Endodermal cell (in vitro differentiated cells): Measurements from ENCODE around the gene ZFP3. TPM values are rescaled to one million over a fixed set of nuclear protein-coding genes. Genes with fewer than 3 reads are reported as not detected.
A peak's percentile ranks its signal among the peaks of the same experiment; 100 is the strongest.
"Not testable (repeated sequence)": the region's sequence is repeated elsewhere in the genome, so short reads cannot be mapped to it uniquely, and the experiment has no call there.

Experiments used
- DNase-seq: peaks from one replicate; pipeline ENCODE4 v3.0.0-alpha.2; 2017
- H3K27ac ChIP-seq: 2 replicates; pipeline ENCODE4 v1.5.1; 2013; ENCODE audit warnings: mild to moderate bottlenecking, low read depth, low read length, moderate library complexity
- H3K27me3 ChIP-seq: 2 replicates; pipeline ENCODE4 v1.6.1; 2013; ENCODE audit warnings: mild to moderate bottlenecking, low read length, moderate library complexity; ENCODE audit not compliant: insufficient read depth, control insufficient read depth, poor library complexity, severe bottlenecking
- H3K36me3 ChIP-seq: 2 replicates; pipeline ENCODE4 v1.7.0; 2013; ENCODE audit warnings: mild to moderate bottlenecking, low read length, moderate library complexity; ENCODE audit not compliant: control insufficient read depth, insufficient read depth
- H3K4me1 ChIP-seq: one replicate; pipeline ENCODE4 v1.7.0; 2013; ENCODE audit warnings: low read length; ENCODE audit not compliant: control insufficient read depth, insufficient read depth
- H3K4me3 ChIP-seq: 2 replicates; pipeline ENCODE4 v1.5.1; 2013; ENCODE audit warnings: mild to moderate bottlenecking, low read length, moderate library complexity
- H3K9ac ChIP-seq: 2 replicates; pipeline ENCODE4 v1.6.1; 2013; ENCODE audit warnings: mild to moderate bottlenecking, low read length, moderate library complexity; ENCODE audit not compliant: poor library complexity, severe bottlenecking; ENCODE audit errors: extremely low read depth
- H3K9me3 ChIP-seq: 2 replicates; pipeline ENCODE4 v1.6.1; 2013; ENCODE audit warnings: mild to moderate bottlenecking, low read length, moderate library complexity; ENCODE audit not compliant: control insufficient read depth
- H3K27ac Mint-ChIP-seq: 2 replicates; pipeline ENCODE4 v1.8.0; 2020; ENCODE audit warnings: mixed read lengths
- H3K27me3 Mint-ChIP-seq: 2 replicates; pipeline ENCODE4 v1.8.0; 2021; ENCODE audit warnings: mild to moderate bottlenecking, mixed read lengths; ENCODE audit not compliant: insufficient read depth
- H3K36me3 Mint-ChIP-seq: 2 replicates; pipeline ENCODE4 v1.8.0; 2020; ENCODE audit warnings: low read depth, mixed read lengths
- H3K4me1 Mint-ChIP-seq: 2 replicates; pipeline ENCODE4 v1.8.0; 2020; ENCODE audit warnings: mixed read lengths
- H3K4me3 Mint-ChIP-seq: 2 replicates; pipeline ENCODE4 v1.8.0; 2020; ENCODE audit warnings: mild to moderate bottlenecking, moderate library complexity, mixed read lengths
- H3K9me3 Mint-ChIP-seq: 2 replicates; pipeline ENCODE4 v1.8.0; 2020; ENCODE audit warnings: mild to moderate bottlenecking, mixed read lengths
- WGBS, 2 experiments: methylation state at CpG; one replicate each; pipeline versions ENCODE4 v1.1.5 to v1.1.7; 2013; ENCODE audit warnings: missing lambda C conversion rate in 2 of 2, mixed read lengths in 1 of 2; ENCODE audit not compliant: insufficient coverage in 1 of 2, insufficient read length in 1 of 2; 5-methylcytosine and 5-hydroxymethylcytosine counted together
- long read RNA-seq, 4 experiments: library from polyadenylated mRNA in 2 of 4; library from RNA in 1 of 4; library from capped mRNA in 1 of 4; stranded (forward) in 3 of 4; unstranded in 1 of 4; transcript quantifications; one replicate each; pipeline ENCODE4 v2.0.0, GENCODE V29; 2020 to 2021; ENCODE audit warnings: inconsistent platforms in 1 of 4
- polyA plus RNA-seq, 2 experiments: library from polyadenylated mRNA; stranded (reverse); fragments of 50-300 nt; gene quantifications; one replicate each; pipeline ENCODE4 v1.2.3, GENCODE V29; 2013
- total RNA-seq, 2 donors: library from RNA; stranded (reverse); fragmentation: NEBNext Ultra II Directional in 1 of 2; extraction: Animal tissue kit (Norgen Biotek cat#: 25700) in 1 of 2; gene quantifications; 2 replicates in 1 of 2; 3 replicates in 1 of 2; pipeline ENCODE4 v1.2.1, GENCODE V29; 2021
- TF ChIP-seq, protein P1 (sequence below): fragments of 200-600 bp; sonication (generic); conservative IDR thresholded peaks from 2 replicates; pipeline ENCODE4 v1.5.0; 2021; ENCODE audit warnings: antibody characterized with exemption, mild to moderate bottlenecking

The ZFP3 gene
- total RNA-seq: 1 to 10 TPM in 1 of 2 donors, under 1 TPM in 1; 0.09 to 1.3 TPM
- polyA plus RNA-seq (2013, experiment 1 of 2): 0.07 TPM
- 0.21 TPM for polyA plus RNA-seq (2013, experiment 2 of 2)
- long read RNA-seq, experiment 1: 0 reads
- long read RNA-seq, experiment 2: 0 reads
- long read RNA-seq, experiment 3, full-length matches to known transcripts: 4 of 4 reads
- long read RNA-seq, experiment 3, partial matches to known transcripts: 0 of 4 reads
- long read RNA-seq, experiment 3, other reads (novel, unspliced or antisense): 0 of 4 reads
- long read RNA-seq, experiment 4: 0 reads

DNA sequence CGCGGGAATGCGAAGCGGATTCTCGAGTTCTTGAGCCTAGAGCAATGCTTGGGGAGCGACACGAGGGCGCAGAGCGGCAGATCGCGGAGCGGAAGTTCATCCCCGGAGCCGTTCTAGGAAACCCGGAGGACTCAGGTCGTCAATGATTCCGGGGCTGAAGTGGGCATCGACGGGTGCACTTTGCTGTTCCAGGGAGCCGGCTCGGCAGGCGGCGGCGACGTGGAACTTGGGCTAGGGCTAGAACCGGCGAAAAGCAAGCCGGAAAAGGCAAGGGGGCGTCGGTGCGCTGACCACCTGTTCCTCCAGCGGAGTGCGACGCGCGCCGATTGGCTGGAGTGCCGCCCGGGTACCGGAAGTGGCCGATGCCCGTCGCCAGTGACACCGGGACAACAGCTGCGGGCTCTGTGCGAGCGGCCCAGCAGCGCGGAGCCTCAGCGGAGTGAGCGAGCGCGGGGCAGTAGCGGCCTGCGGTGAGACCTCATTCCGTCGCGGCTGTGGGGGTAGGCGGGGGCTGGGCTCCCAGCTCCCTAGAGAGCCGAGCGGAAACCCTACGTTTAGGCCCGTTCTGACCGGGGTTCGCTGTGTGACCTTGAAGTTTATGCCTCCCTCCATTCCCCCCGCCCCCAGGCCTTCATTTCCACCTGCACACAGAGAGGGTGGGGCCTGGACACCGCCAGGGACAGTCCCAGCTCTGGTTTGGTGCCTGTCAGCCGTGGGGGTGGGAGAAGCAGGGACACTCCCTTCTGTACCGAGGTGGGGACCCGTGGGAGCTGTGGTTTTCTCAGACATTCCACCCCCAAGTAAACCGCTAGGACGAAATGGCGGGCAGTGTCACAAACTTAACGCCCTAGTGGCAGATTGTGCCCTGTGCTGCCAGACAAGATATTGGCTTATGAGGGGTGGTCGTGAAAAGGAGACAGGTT is at the start of gene ZFP3:
Gene ZFP3, plus strand, starts transcription at position 362 of the 923 bp plus-strand sequence. CDS start 13,038 bp downstream, outside the sequence.
- H3K4me1 ChIP-seq: no peaks in the 10 kb centered on the region
- peaks cover 7% of the 10 kb centered on the region for H3K9me3 ChIP-seq
- Mint-ChIP-seq H3K27me3 (peaks cover 36% of the 10 kb centered on the region), H3K4me3 (peak within 1 kb of the TSS; percentile 59), H3K4me1 (peaks cover 3% of the 10 kb centered on the region), H3K36me3 (peaks cover 1% of the 10 kb centered on the region), H3K9me3 (peaks cover 32% of the 10 kb centered on the region), H3K27ac (no peak within 1 kb of the TSS)
- no peak within 1 kb of the TSS for H3K9ac ChIP-seq
- peak; percentile 70 for DNase-seq
- TF ChIP-seq, protein P1, sequence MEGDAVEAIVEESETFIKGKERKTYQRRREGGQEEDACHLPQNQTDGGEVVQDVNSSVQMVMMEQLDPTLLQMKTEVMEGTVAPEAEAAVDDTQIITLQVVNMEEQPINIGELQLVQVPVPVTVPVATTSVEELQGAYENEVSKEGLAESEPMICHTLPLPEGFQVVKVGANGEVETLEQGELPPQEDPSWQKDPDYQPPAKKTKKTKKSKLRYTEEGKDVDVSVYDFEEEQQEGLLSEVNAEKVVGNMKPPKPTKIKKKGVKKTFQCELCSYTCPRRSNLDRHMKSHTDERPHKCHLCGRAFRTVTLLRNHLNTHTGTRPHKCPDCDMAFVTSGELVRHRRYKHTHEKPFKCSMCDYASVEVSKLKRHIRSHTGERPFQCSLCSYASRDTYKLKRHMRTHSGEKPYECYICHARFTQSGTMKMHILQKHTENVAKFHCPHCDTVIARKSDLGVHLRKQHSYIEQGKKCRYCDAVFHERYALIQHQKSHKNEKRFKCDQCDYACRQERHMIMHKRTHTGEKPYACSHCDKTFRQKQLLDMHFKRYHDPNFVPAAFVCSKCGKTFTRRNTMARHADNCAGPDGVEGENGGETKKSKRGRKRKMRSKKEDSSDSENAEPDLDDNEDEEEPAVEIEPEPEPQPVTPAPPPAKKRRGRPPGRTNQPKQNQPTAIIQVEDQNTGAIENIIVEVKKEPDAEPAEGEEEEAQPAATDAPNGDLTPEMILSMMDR: peak; percentile 30
- 87 to 94% methylated on average over 25 to 75 of the region's 75 CpGs for WGBS, 2 experiments
- H3K27ac ChIP-seq: no peak within 1 kb of the TSS
- H3K36me3 ChIP-seq: no peaks in the 10 kb centered on the region
- no peak within 1 kb of the TSS for H3K4me3 ChIP-seq
- no peaks in the 10 kb centered on the region for H3K27me3 ChIP-seq

DNA sequence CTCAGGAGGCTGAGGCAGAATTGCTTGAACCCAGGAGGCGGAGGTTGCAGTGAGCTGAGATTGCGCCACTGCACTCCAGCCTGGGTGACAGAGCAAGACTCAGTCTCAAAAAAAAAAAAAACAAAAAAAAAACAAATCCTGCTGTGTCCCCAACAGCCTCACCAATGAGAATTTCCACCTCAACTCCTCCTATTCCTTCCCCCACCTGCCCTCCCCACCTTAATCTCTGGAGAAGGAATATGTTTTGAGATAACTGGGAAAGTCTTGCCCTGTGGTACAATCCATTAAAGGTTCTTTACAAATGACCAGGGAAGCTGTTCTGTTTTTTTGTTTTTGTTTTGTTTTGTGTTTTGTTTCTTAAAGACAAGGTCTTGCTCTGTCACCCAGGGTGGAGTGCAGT is 48.1 kb upstream of the ZFP3 start:
- H3K36me3 Mint-ChIP-seq: not testable (repeated sequence)
- WGBS, 2 experiments: 97% methylated on average over 2 of the region's 2 CpGs; no CpG with 5 or more reads in 1 of the 2 experiments

DNA sequence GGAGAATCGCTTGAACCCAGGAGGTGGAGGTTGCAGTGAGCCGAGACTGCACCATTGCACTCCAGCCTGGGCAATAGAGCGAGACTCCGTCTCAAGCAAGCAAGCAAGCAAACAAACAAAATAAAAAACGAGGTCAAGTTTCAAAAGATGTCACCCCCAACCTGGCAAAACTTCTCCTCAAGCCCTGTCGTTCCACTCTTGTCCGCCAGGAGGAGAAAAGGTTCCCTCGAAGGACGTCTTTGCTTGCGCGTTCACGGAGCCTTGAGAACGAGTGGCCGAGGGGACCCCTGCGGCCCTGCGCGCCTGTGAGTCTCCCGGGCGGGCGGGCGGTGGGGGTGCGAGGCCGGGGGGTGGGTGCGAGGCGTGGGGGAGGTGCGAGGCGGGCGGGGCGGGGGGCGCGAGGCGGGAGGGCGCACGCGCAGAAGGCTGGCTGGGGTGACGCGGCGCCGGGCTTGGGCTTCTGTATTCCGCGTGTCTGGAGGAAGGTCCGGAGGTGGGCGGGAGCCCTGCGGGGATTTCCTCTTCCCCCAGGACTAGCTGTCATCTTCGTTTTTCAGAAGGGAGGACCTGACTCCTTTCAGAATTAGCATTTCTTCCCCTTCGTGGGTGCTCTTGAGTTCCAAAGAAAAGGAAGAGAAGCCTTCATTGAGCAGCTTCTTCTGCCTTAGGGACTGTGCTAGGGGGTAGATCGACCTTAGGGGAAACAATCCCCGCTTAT is 46.7 kb upstream of the ZFP3 start:
- Mint-ChIP-seq H3K27ac (no peak overlapping the region), H3K36me3 (no peaks in the 10 kb centered on the region), H3K27me3 (peaks cover 55% of the 10 kb centered on the region), H3K4me3 (peak overlapping the region; percentile 49), H3K9me3 (no peaks in the 10 kb centered on the region), H3K4me1 (no peaks in the 10 kb centered on the region)
- peak overlapping the region; percentile 65 for H3K4me3 ChIP-seq
- no peak overlapping the region for H3K9ac ChIP-seq
- no peaks in the 10 kb centered on the region for H3K9me3 ChIP-seq
- no peak overlapping the region for H3K27ac ChIP-seq
- no peaks in the 10 kb centered on the region for H3K36me3 ChIP-seq
- TF ChIP-seq, protein P1: peak; percentile 79
- 9 to 24% methylated on average over 9 to 37 of the region's 48 CpGs for WGBS, 2 experiments
- no peaks in the 10 kb centered on the region for H3K4me1 ChIP-seq
- H3K27me3 ChIP-seq: no peaks in the 10 kb centered on the region
- DNase-seq: peak; percentile 96

More for the DNA sequence above, 48.1 kb upstream of the ZFP3 start:
- not testable (repeated sequence) for H3K9me3 ChIP-seq, H3K4me1 ChIP-seq, H3K27ac Mint-ChIP-seq, DNase-seq, H3K4me3 Mint-ChIP-seq, H3K4me1 Mint-ChIP-seq, H3K9me3 Mint-ChIP-seq, H3K4me3 ChIP-seq, H3K9ac ChIP-seq, H3K27me3 ChIP-seq, H3K27ac ChIP-seq, H3K36me3 ChIP-seq
- H3K27me3 Mint-ChIP-seq: peaks cover 51% of the 10 kb centered on the region
